Uterus (tissue), 4 donors: ENCODE measurements around the gene GREB1L. TPM values are rescaled to one million over a fixed set of nuclear protein-coding genes. Genes with fewer than 3 reads are reported as not detected.
"Not testable (repeated sequence)": the region's sequence is repeated elsewhere in the genome, so short reads cannot be mapped to it uniquely, and the experiment has no call there.

Experiments
- DNase-seq, 2 donors: peaks; one replicate each; pipeline ENCODE4 v3.0.0-alpha.2; 2019 to 2020
- H3K27ac ChIP-seq, 2 donors: fragments of 200-600 bp; sonication (generic); 1 replicate in 1 of 2; 2 replicates in 1 of 2; pipeline ENCODE4 v1.5.1; 2016 to 2018
- H3K27me3 ChIP-seq, 2 donors: fragments of 200-600 bp; sonication (generic); one replicate each; pipeline ENCODE4 v1.5.1; 2018 to 2019; ENCODE audit warnings: control low read depth in 1 of 2
- H3K36me3 ChIP-seq, 2 donors: fragments of 200-600 bp; sonication (generic); one replicate each; pipeline ENCODE4 v1.5.1; 2019; ENCODE audit warnings: control low read depth in 1 of 2
- H3K4me1 ChIP-seq, 2 donors: fragments of 200-600 bp; sonication (generic); one replicate each; pipeline ENCODE4 v1.5.1; 2018 to 2019; ENCODE audit warnings: control low read depth in 1 of 2
- H3K4me3 ChIP-seq, 2 donors: fragments of 200-600 bp; sonication (generic); 1 replicate in 1 of 2; 2 replicates in 1 of 2; pipeline ENCODE4 v1.5.1; 2018 to 2019; ENCODE audit warnings: mild to moderate bottlenecking in 1 of 2
- H3K9me3 ChIP-seq, 2 donors: fragments of 200-600 bp; sonication (generic); one replicate each; pipeline ENCODE4 v1.5.1; 2019; ENCODE audit warnings: control low read depth in 1 of 2
- POLR2A ChIP-seq, 2 donors: fragments of 450-650 bp; IDR thresholded peaks; one replicate each; pipeline ENCODE4 v1.6.1; 2016; ENCODE audit warnings: antibody characterized with exemption in 2 of 2, mild to moderate bottlenecking in 1 of 2, moderate library complexity in 1 of 2
- intact Hi-C: fragments of 100-400 bp; cut with DNase I; formaldehyde crosslinking; loops from one replicate; pipeline ENCODE4 v1.15.1; 2023; ENCODE audit warnings: low total_unique reads
- total RNA-seq, 4 donors: library from RNA; depleted of rRNA in 3 of 4; stranded (reverse); fragments of >200 nt in 3 of 4; gene quantifications; one replicate each; pipeline versions ENCODE4 v1.1.0 to v1.2.4, GENCODE V29; 2014 to 2023
- TF ChIP-seq, protein P1 (sequence below), 4 experiments: fragments of 200-600 bp in 2 of 4; fragments of 450-650 bp in 2 of 4; sonication (generic) in 2 of 4; IDR thresholded peaks; one replicate each; pipeline ENCODE4 v1.5.1; 2016 to 2019; ENCODE audit warnings: antibody characterized with exemption in 4 of 4, mild to moderate bottlenecking in 2 of 4, moderate library complexity in 1 of 4
- donor health status: DM: yes; HTN: yes; CAD: no.

Gene GREB1L
- total RNA-seq, 4 donors from 2014 or later: 4.1 to 15.3 (median 9.2) TPM

DNA sequence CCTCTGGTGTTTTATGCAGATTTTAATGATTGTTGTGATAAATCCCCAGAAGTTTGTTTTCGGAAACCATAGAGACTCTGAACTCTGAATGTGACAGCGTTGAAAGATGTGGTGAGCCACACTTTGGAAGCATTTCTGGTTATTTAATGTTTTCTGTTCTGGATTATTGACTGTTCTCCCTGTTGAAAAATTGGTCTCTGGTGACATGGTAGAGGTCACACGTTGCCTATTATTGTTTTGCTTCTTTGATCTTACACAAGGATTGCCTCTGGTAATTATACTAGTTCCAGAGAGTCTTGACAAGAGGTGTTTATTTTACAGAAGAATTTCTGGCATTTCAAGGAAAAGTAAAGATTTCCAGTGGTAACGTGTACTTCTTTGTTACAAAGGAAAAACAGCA lies 127.1 kb downstream of the GREB1L start:
- Histone ChIP-seq H3K9me3 (no peaks in the 10 kb centered on the region), H3K4me3 (no peak overlapping the region), H3K27me3 (no peaks in the 10 kb centered on the region), H3K4me1 (no peaks in the 10 kb centered on the region), H3K36me3 (no peaks in the 10 kb centered on the region), H3K27ac (no peak overlapping the region)
- intact Hi-C loops: no loop called here
- no peak for DNase-seq
- TF ChIP-seq POLR2A (IDR thresholded peaks at IDR 0.05): no peak
- TF ChIP-seq, protein P1, sequence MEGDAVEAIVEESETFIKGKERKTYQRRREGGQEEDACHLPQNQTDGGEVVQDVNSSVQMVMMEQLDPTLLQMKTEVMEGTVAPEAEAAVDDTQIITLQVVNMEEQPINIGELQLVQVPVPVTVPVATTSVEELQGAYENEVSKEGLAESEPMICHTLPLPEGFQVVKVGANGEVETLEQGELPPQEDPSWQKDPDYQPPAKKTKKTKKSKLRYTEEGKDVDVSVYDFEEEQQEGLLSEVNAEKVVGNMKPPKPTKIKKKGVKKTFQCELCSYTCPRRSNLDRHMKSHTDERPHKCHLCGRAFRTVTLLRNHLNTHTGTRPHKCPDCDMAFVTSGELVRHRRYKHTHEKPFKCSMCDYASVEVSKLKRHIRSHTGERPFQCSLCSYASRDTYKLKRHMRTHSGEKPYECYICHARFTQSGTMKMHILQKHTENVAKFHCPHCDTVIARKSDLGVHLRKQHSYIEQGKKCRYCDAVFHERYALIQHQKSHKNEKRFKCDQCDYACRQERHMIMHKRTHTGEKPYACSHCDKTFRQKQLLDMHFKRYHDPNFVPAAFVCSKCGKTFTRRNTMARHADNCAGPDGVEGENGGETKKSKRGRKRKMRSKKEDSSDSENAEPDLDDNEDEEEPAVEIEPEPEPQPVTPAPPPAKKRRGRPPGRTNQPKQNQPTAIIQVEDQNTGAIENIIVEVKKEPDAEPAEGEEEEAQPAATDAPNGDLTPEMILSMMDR (IDR thresholded peaks at IDR 0.05): no peak

DNA sequence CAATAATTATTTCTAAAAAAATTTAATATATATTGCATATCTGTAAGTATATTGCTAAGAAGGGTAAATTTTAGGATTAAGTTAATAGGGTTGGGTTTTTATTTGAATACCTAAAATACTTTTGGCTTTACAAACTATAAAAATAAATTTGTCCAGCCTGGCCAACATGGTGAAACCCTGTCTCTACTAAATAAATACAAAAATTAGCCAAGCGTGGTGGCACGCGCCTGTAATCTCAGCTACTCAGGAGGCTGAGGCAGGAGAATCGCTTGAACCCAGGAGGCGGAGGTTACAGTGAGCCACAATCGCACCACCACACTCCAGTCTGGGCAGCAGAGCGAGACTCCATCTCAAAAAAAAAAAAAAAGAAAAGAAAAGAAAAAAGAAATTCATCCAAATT lies 127.6 kb downstream of the GREB1L start:
- H3K36me3 ChIP-seq, intact Hi-C loops, H3K27me3 ChIP-seq, H3K4me1 ChIP-seq, H3K4me3 ChIP-seq, DNase-seq, H3K9me3 ChIP-seq, H3K27ac ChIP-seq: not testable (repeated sequence)

DNA sequence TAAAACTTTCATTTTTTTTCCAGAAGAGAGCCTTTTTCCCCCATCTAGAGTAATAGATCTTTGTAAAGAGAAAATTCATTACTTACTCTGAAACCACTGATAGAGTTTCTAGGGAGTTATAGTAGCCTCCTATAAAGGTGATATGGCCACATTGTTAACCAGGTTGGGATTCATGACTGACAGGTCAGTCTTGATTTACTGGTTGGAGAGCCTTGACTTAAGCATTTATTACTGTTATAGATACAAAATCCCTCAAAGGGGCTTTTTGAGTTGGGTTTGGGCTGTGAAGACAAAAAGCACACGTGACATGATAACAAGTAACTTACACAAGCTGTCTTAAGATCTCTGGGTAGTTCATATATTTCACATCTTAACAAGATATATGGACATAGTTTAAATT lies 141.0 kb downstream of the GREB1L start:
- Histone ChIP-seq H3K9me3 (no peaks in the 10 kb centered on the region), H3K36me3 (no peaks in the 10 kb centered on the region), H3K27me3 (no peaks in the 10 kb centered on the region), H3K4me1 (no peaks in the 10 kb centered on the region), H3K27ac (no peak overlapping the region), H3K4me3 (no peak overlapping the region)
- intact Hi-C loops: no loop called here
- TF ChIP-seq POLR2A (IDR thresholded peaks at IDR 0.05): no peak
- TF ChIP-seq, protein P1 (IDR thresholded peaks at IDR 0.05): no peak
- no peak for DNase-seq

DNA sequence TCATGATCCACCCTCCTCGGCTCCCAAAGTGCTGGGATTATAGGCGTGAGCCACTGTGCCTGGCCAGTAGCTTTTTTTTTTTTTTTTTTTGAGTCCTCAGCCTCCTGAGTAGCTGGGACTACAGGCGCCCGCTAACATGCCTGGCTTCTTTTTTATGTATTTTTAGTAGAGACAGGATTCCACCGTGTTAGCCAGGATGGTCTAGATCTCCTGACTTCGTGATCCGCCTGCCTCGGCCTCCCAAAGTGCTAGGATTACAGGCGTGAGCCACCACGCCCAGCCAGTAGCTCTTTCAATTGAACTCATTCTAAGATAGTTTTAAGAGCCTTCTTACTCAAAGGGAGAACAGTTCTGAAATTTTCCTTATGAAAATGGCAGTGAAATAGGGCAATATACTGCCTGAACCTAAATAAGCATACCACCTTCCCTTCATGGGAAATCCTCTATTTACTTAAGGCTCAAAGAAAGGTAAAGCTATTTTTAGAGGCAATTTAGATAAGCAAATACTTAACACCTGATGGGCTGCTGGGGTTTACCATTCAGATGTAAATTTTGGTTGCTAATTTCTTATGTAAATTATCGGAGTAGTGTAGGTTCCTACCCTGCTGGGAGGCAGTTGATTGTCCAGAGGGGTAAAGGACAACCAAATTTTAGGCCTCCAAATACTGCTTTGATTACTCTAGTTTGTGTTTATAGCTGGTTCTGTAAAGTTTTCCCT lies 144.7 kb downstream of the GREB1L start:
- Histone ChIP-seq H3K27me3 (no peaks in the 10 kb centered on the region), H3K36me3 (no peaks in the 10 kb centered on the region), H3K4me1 (no peaks in the 10 kb centered on the region), H3K9me3 (no peaks in the 10 kb centered on the region), H3K4me3 (no peak overlapping the region), H3K27ac (no peak overlapping the region)
- DNase-seq: no peak
- intact Hi-C loops: no loop called here
- no peak for TF ChIP-seq POLR2A (IDR thresholded peaks at IDR 0.05)
- TF ChIP-seq, protein P1 (IDR thresholded peaks at IDR 0.05): no peak

DNA sequence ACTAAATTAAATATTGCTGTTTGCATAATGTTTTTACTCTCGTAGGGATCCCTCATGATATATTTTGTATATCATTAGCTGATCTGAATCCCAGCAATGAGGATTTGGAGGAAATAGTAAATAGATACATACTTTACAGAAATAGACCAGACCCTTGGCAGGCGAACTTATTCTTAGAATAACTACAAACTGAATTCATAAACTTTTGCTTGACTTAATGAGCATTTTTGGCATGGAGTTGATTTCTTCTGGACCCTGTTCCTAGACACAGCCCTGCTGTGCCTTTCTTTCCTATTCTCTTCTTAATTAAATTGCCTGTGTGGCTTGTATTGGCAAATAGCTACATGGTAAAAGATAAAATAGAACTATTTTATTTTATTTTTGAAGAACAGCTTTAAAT lies 145.9 kb downstream of the GREB1L start:
- intact Hi-C loops: no loop called here

DNA sequence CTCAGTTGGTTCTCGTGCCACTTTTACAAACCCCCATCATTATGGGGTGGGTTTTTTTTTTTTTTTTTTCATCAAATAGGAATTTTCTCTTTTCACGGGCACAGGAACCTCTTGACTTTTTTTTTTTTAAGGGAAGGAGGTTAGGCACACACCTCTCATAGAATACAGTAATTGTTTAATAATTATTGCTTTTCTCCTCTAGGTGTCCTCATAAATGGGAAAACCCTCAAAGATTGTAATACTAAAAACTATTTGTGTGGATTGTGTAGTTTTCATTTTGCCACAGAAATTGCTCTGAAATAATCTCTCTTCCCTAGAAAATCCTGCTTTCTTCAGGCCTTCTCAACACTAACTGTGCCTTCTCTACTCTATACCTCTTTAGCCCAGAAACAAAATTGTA lies 147.3 kb downstream of the GREB1L start:
- intact Hi-C loops: no loop called here
- TF ChIP-seq, protein P1 (IDR thresholded peaks at IDR 0.05): no peak
- TF ChIP-seq POLR2A (IDR thresholded peaks at IDR 0.05): no peak
- H3K9me3 ChIP-seq: no peaks in the 10 kb centered on the region

More for the DNA sequence above, 145.9 kb downstream of the GREB1L start:
- Histone ChIP-seq H3K4me1 (no peaks in the 10 kb centered on the region), H3K27me3 (no peaks in the 10 kb centered on the region), H3K36me3 (no peaks in the 10 kb centered on the region), H3K9me3 (no peaks in the 10 kb centered on the region), H3K4me3 (no peak overlapping the region), H3K27ac (no peak overlapping the region)
- DNase-seq: no peak
- no peak for TF ChIP-seq POLR2A (IDR thresholded peaks at IDR 0.05)

More for the DNA sequence above, 147.3 kb downstream of the GREB1L start:
- no peak for DNase-seq
- H3K4me1 ChIP-seq: no peaks in the 10 kb centered on the region
- H3K27me3 ChIP-seq: no peaks in the 10 kb centered on the region
- H3K27ac ChIP-seq: no peak overlapping the region
- no peak overlapping the region for H3K4me3 ChIP-seq
- no peaks in the 10 kb centered on the region for H3K36me3 ChIP-seq
